OCI-LY7 (cell line): ENCODE measurements around the gene FMN2. TPM values are rescaled to one million over a fixed set of nuclear protein-coding genes. Genes with fewer than 3 reads are reported as not detected.

Source experiments
- BruUV-seq: library from RNA; stranded (reverse); fragments of 400-500 nt; replicated peaks from 2 replicates; lab custom pipeline; 2021; lab: Mats Ljungman, UMichigan
- CTCF ChIA-PET: fragments of 300-600 bp; sonication (Branson Sonifier 250); formaldehyde crosslinking; loops from one replicate; lab custom pipeline; 2022; ENCODE audit warnings: antibody characterized with exemption; ENCODE audit not compliant: unreplicated experiment; lab: Charles Lee
- POLR2A ChIA-PET: fragments of 300-600 bp; sonication (Branson Sonifier 250); formaldehyde crosslinking; loops from one replicate; lab custom pipeline; 2022; ENCODE audit warnings: antibody characterized with exemption; lab: Charles Lee
- DNase-seq: peaks from one replicate; pipeline ENCODE4 v3.0.0-alpha.2; 2015; ENCODE audit warnings: low spot score
- H2AFZ ChIP-seq: fragments of 200-600 bp; sonication (generic), shearing (Covaris generic); 2 replicates; pipeline ENCODE4 v1.6.1; 2014; ENCODE audit warnings: mild to moderate bottlenecking, antibody characterized with exemption, low read length, moderate library complexity
- H3K27ac ChIP-seq: fragments of 200-600 bp; sonication (generic); 2 replicates; pipeline ENCODE4 v1.5.1; 2014; ENCODE audit warnings: mixed run types, low read depth, mild to moderate bottlenecking, moderate library complexity, low read length, inconsistent platforms; ENCODE audit not compliant: poor library complexity, severe bottlenecking
- H3K36me3 ChIP-seq: fragments of 200-600 bp; sonication (generic); 2 replicates; pipeline ENCODE4 v1.6.1; 2014; ENCODE audit warnings: mild to moderate bottlenecking, antibody characterized with exemption, low read length, moderate library complexity, mixed read lengths; ENCODE audit not compliant: insufficient read depth
- H3K4me1 ChIP-seq: fragments of 200-600 bp; sonication (generic); 2 replicates; pipeline ENCODE4 v1.5.1; 2014; ENCODE audit warnings: mild to moderate bottlenecking, low read length; ENCODE audit not compliant: insufficient read depth, poor library complexity, severe bottlenecking
- H3K4me2 ChIP-seq: fragments of 200-600 bp; sonication (generic); 2 replicates; pipeline ENCODE4 v1.6.1; 2014; ENCODE audit warnings: mild to moderate bottlenecking, low read length
- H3K4me3 ChIP-seq: fragments of 200-600 bp; sonication (generic); 2 replicates; pipeline ENCODE4 v1.5.1; 2014; ENCODE audit warnings: mild to moderate bottlenecking, low read depth, low read length; ENCODE audit not compliant: poor library complexity, severe bottlenecking
- H3K79me2 ChIP-seq: fragments of 200-600 bp; sonication (generic); 2 replicates; pipeline ENCODE4 v1.6.1; 2016; ENCODE audit warnings: low read depth, mild to moderate bottlenecking, low read length, moderate library complexity, mixed read lengths; ENCODE audit not compliant: insufficient read depth
- H3K9me2 ChIP-seq: fragments of 200-600 bp; sonication (generic); 2 replicates; pipeline ENCODE4 v1.6.1; 2016; ENCODE audit warnings: mild to moderate bottlenecking, low read length, mixed read lengths; ENCODE audit not compliant: insufficient read depth
- H3K9me3 ChIP-seq: fragments of 200-600 bp; sonication (generic); 2 replicates; pipeline ENCODE4 v1.6.1; 2014; ENCODE audit warnings: mild to moderate bottlenecking, mixed run types, low read length, mixed read lengths
- H4K20me1 ChIP-seq: fragments of 200-600 bp; sonication (generic); 2 replicates; pipeline ENCODE4 v1.6.1; 2014; ENCODE audit warnings: mild to moderate bottlenecking, antibody characterized with exemption, low read length, moderate library complexity, mixed read lengths; ENCODE audit not compliant: insufficient read depth
- CTCF ChIP-seq: fragments of 200-600 bp; sonication (generic); conservative IDR thresholded peaks from 2 replicates; pipeline ENCODE4 v1.5.1; 2014; ENCODE audit warnings: mild to moderate bottlenecking, antibody characterized with exemption, low read length, moderate library complexity, mixed read lengths
- EZH2phosphoT487 ChIP-seq: fragments of 200-600 bp; sonication (generic); IDR thresholded peaks from 2 replicates; pipeline ENCODE4 v1.6.1; 2018; ENCODE audit warnings: low read depth, borderline replicate concordance, mild to moderate bottlenecking, mixed run types, antibody characterized with exemption, low read length, moderate library complexity, mixed read lengths
- intact Hi-C: fragments of 100-400 bp; cut with micrococcal nuclease; formaldehyde crosslinking; loops from one replicate; pipeline ENCODE4 v1.10.0; 2022; ENCODE audit not compliant: unreplicated experiment
- total RNA-seq, 2 experiments: library from RNA; depleted of rRNA in 1 of 2; stranded (reverse); fragments of >200 nt in 1 of 2; shearing (Covaris generic) in 1 of 2; gene quantifications; 2 replicates each; pipeline ENCODE4 v1.2.3, GENCODE V29; 2014 to 2022

The FMN2 gene
- total RNA-seq, 2 experiments from 2014 or later, result not detected

DNA sequence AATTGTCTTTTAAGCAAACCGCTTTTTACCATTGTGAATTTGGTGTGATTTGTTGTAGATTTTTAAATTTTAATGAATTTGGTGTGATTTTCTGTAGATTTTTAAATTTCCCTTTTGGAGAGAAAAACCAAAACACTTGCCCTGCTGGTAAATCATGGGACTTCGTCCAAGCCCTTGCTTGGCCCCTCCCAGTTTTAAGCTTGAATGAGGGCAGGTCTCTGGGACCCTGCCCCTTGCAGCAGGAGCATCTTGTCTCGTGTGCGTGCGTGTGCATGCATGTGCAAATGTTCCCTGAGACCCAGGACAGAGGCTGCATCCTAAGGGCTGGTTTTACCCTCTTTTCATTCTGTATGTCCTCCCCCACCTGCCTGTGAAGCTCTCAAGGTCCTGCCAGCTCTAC lies 271.6 kb downstream of the FMN2 start:
- CTCF ChIA-PET, result no interaction called here

GRCh38 chr1:240363914-240364313 lies 272.2 kb downstream of the FMN2 start:
- no peaks in the 10 kb centered on the region for H3K79me2 ChIP-seq
- intact Hi-C loops, result no loop called here
- no peaks in the 10 kb centered on the region for H3K4me1 ChIP-seq
- H3K9me2 ChIP-seq, result no peaks in the 10 kb centered on the region
- no peak for DNase-seq
- no peak overlapping the region for H3K4me3 ChIP-seq
- no peaks in the 10 kb centered on the region for H3K36me3 ChIP-seq
- TF ChIP-seq EZH2phosphoT487 (no peak), CTCF (no peak)
- POLR2A ChIA-PET, result interaction anchor here (0.7 kb wide), 1 partner anchor 8 kb away, joined by 3 read pairs; no protein-coding TSS in a partner anchor
- no peaks in the 10 kb centered on the region for H4K20me1 ChIP-seq
- CTCF ChIA-PET, result no interaction called here
- no peak overlapping the region for H3K4me2 ChIP-seq
- H2AFZ ChIP-seq, result no peak overlapping the region
- no peak overlapping the region for H3K27ac ChIP-seq
- H3K9me3 ChIP-seq, result no peaks in the 10 kb centered on the region
- no TSS peak for BruUV-seq

More for the DNA sequence above, 271.6 kb downstream of the FMN2 start:
- no TSS peak for BruUV-seq
- DNase-seq, result no peak
- Histone ChIP-seq H2AFZ (no peak overlapping the region), H3K27ac (no peak overlapping the region), H3K4me3 (no peak overlapping the region), H3K79me2 (no peaks in the 10 kb centered on the region), H3K36me3 (no peaks in the 10 kb centered on the region), H3K9me3 (no peaks in the 10 kb centered on the region), H4K20me1 (no peaks in the 10 kb centered on the region), H3K4me2 (no peak overlapping the region), H3K4me1 (no peaks in the 10 kb centered on the region), H3K9me2 (no peaks in the 10 kb centered on the region)
- intact Hi-C loops, result no loop called here
- TF ChIP-seq CTCF, result no peak
- POLR2A ChIA-PET, result interaction anchor here (0.7 kb wide), 1 partner anchor 8 kb away, joined by 3 read pairs; no protein-coding TSS in a partner anchor

- Histone ChIP-seq H3K4me3 (no peak overlapping the region), H3K4me1 (no peaks in the 10 kb centered on the region), H3K79me2 (no peaks in the 10 kb centered on the region), H2AFZ (no peak overlapping the region), H3K27ac (no peak overlapping the region), H3K4me2 (no peak overlapping the region), H3K36me3 (no peaks in the 10 kb centered on the region), H3K9me3 (no peaks in the 10 kb centered on the region), H3K9me2 (no peaks in the 10 kb centered on the region), H4K20me1 (no peaks in the 10 kb centered on the region)
- no peak for DNase-seq
- CTCF ChIA-PET, result no interaction called here
- POLR2A ChIA-PET, result interaction anchor here (0.8 kb wide), 1 partner anchor 10 kb away, joined by 4 read pairs; no protein-coding TSS in a partner anchor
- intact Hi-C loops, result no loop called here
- no peak for TF ChIP-seq CTCF
- BruUV-seq, result no TSS peak
Observed at GRCh38 chr1:240366636-240367035, 275.0 kb downstream of the FMN2 start.
